B cell (primary cell): ENCODE measurements around the gene EPN2. TPM values are rescaled to one million over a fixed set of nuclear protein-coding genes. Genes with fewer than 3 reads are reported as not detected.

Experiments
- ATAC-seq: fragments of 200-7000 bp; cut with Tn5 transposase; one replicate; pipeline ENCODE4 v1.10.0; 2021; ENCODE audit warnings: low read depth, mild to moderate bottlenecking, moderate number of reproducible peaks, moderate library complexity
- CTCF ChIA-PET: fragments of 350-600 bp; sonication (Branson Sonifier 250); formaldehyde crosslinking; loops from one replicate; lab custom pipeline; 2021; ENCODE audit warnings: antibody characterized with exemption, inconsistent platforms; lab: Charles Lee
- POLR2A ChIA-PET: fragments of 350-600 bp; sonication (Branson Sonifier 250); formaldehyde crosslinking; loops from one replicate; lab custom pipeline; 2021; ENCODE audit warnings: antibody characterized with exemption; lab: Charles Lee
- DNase-seq: peaks from one replicate; pipeline ENCODE4 v3.0.0; 2013
- H2AFZ ChIP-seq: 2 replicates; pipeline ENCODE4 v1.6.1; 2012; ENCODE audit warnings: mild to moderate bottlenecking, low read depth, low read length; ENCODE audit not compliant: insufficient read depth, poor library complexity, severe bottlenecking
- H3K27ac ChIP-seq, 2 donors: 1 replicate in 1 of 2; 2 replicates in 1 of 2; pipeline ENCODE4 v1.5.1; 2012 to 2013; ENCODE audit warnings: low read length in 2 of 2, mild to moderate bottlenecking in 2 of 2, moderate library complexity in 1 of 2
- H3K27me3 ChIP-seq, 4 experiments: fragments of 200-600 bp in 1 of 4; sonication (generic) in 1 of 4; replicated peaks in 1 of 4; 1 replicate in 2 of 4; 2 replicates in 2 of 4; pipeline versions ENCODE4 v1.6.1 to v1.7.0; 2013 to 2016; ENCODE audit warnings: low read length in 3 of 4, mild to moderate bottlenecking in 2 of 4, mixed read lengths in 1 of 4, moderate library complexity in 1 of 4; ENCODE audit not compliant: insufficient read depth in 4 of 4, control insufficient read depth in 3 of 4; ENCODE audit errors: control extremely low read depth in 1 of 4
- H3K36me3 ChIP-seq, 2 experiments: replicated peaks in 1 of 2; 1 replicate in 1 of 2; 2 replicates in 1 of 2; pipeline versions ENCODE4 v1.6.1 to v1.7.1; 2013; ENCODE audit warnings: low read length in 1 of 2; ENCODE audit not compliant: insufficient read depth in 2 of 2, control insufficient read depth in 1 of 2; ENCODE audit errors: control extremely low read depth in 1 of 2, extremely low read depth in 1 of 2
- H3K4me1 ChIP-seq, 2 donors: fragments of 200-600 bp in 1 of 2; sonication (generic) in 1 of 2; 1 replicate in 1 of 2; 2 replicates in 1 of 2; pipeline versions ENCODE4 v1.5.1 to v1.6.1; 2013 to 2017; ENCODE audit warnings: low read length in 2 of 2; ENCODE audit not compliant: control insufficient read depth in 2 of 2, insufficient read depth in 2 of 2
- H3K4me2 ChIP-seq: replicated peaks from 2 replicates; pipeline ENCODE3; 2012; ENCODE audit warnings: mild to moderate bottlenecking, low read depth, low read length; ENCODE audit not compliant: poor library complexity, severe bottlenecking
- H3K4me3 ChIP-seq, 5 experiments: fragments of 200-600 bp in 1 of 5; sonication (generic) in 1 of 5; 1 replicate in 3 of 5; 2 replicates in 2 of 5; pipeline versions ENCODE4 v1.5.1 to v1.7.0; 2011 to 2016; ENCODE audit warnings: low read length in 4 of 5, mild to moderate bottlenecking in 4 of 5, low read depth in 2 of 5, control low read depth in 1 of 5, moderate library complexity in 1 of 5; ENCODE audit not compliant: insufficient read depth in 1 of 5; ENCODE audit errors: control extremely low read depth in 1 of 5, extremely low read depth in 1 of 5
- H3K79me2 ChIP-seq: fragments of 200-600 bp; sonication (generic); one replicate; pipeline ENCODE4 v1.6.0; 2016; ENCODE audit warnings: low read length; ENCODE audit not compliant: control insufficient read depth, insufficient read depth
- H3K9ac ChIP-seq: fragments of 200-600 bp; sonication (generic); 2 replicates; pipeline ENCODE4 v1.6.1; 2017; ENCODE audit warnings: mild to moderate bottlenecking, low read length, moderate library complexity
- H3K9me3 ChIP-seq, 3 donors: one replicate each; pipeline versions ENCODE4 v1.6.1 to v1.7.1; 2013; ENCODE audit warnings: low read length in 2 of 3; ENCODE audit not compliant: control insufficient read depth in 2 of 3, insufficient read depth in 1 of 3; ENCODE audit errors: control extremely low read depth in 1 of 3
- H4K20me1 ChIP-seq: 2 replicates; pipeline ENCODE4 v1.6.0; 2012; ENCODE audit warnings: mild to moderate bottlenecking, low read length; ENCODE audit not compliant: insufficient read depth, control insufficient read depth, poor library complexity, severe bottlenecking
- H3K27ac Mint-ChIP-seq: one replicate; pipeline ENCODE4 v1.8.0; 2021; ENCODE audit warnings: mixed read lengths
- H3K27me3 Mint-ChIP-seq: one replicate; pipeline ENCODE4 v1.8.0; 2021; ENCODE audit warnings: mixed read lengths
- H3K4me1 Mint-ChIP-seq: one replicate; pipeline ENCODE4 v1.8.0; 2021; ENCODE audit warnings: mixed read lengths
- H3K4me3 Mint-ChIP-seq: one replicate; pipeline ENCODE4 v1.8.0; 2021; ENCODE audit warnings: mixed read lengths
- H3K9me3 Mint-ChIP-seq: one replicate; pipeline ENCODE4 v1.8.0; 2022; ENCODE audit warnings: mixed read lengths; ENCODE audit not compliant: insufficient read depth
- CTCF ChIP-seq: fragments of 200-600 bp; IDR thresholded peaks from one replicate; pipeline ENCODE4 v1.8.0; 2022; ENCODE audit warnings: antibody characterized with exemption, mild to moderate bottlenecking
- EZH2 ChIP-seq: IDR thresholded peaks from 2 replicates; pipeline ENCODE4 v1.6.1; 2012; ENCODE audit warnings: borderline replicate concordance, low read depth, mild to moderate bottlenecking, moderate library complexity, low read length; ENCODE audit not compliant: insufficient read depth, poor library complexity, severe bottlenecking
- WGBS: methylation state at CpG from one replicate; pipeline ENCODE4 v1.1.5; 2013; ENCODE audit warnings: missing lambda C conversion rate; ENCODE audit not compliant: insufficient coverage; 5-methylcytosine and 5-hydroxymethylcytosine counted together
- intact Hi-C: fragments of 100-400 bp; cut with micrococcal nuclease; formaldehyde crosslinking; loops from one replicate; pipeline ENCODE4 v1.10.0; 2022
- polyA plus RNA-seq: library from polyadenylated mRNA; depleted of rRNA; stranded (reverse); fragments of >200 nt; gene quantifications from 2 replicates; pipeline ENCODE4 v1.2.3, GENCODE V29; 2012
- total RNA-seq, 2 donors: library from RNA; stranded (reverse); fragments of 120-200 nt in 1 of 2; gene quantifications; 1 replicate in 1 of 2; 2 replicates in 1 of 2; pipeline versions ENCODE4 v1.2.3 to v1.2.4, GENCODE V29; 2013 to 2022

Gene EPN2
- total and polyA plus RNA-seq, 2 donors (not counting 1 experiment from before 2014, with no cell fraction given) = 15.7 to 35.6 TPM

- peaks cover 4 to 10% (median 5%) of the 10 kb centered on the region in 3 donors for H3K9me3 ChIP-seq
- H3K79me2 ChIP-seq = no peaks in the 10 kb centered on the region
- DNase-seq (no peak), ATAC-seq (no peak)
- H2AFZ ChIP-seq = no peak overlapping the region
- H4K20me1 ChIP-seq = no peaks in the 10 kb centered on the region
- 100% methylated on average over 1 of the region's 1 CpG for WGBS
- no peak overlapping the region for H3K4me2 ChIP-seq
- H3K4me1 Mint-ChIP-seq = no peaks in the 10 kb centered on the region
- POLR2A ChIA-PET = no interaction called here
- H3K9me3 Mint-ChIP-seq = peaks cover 3% of the 10 kb centered on the region
- H3K27ac Mint-ChIP-seq = no peak overlapping the region
- no peak for TF ChIP-seq EZH2
- H3K4me1 ChIP-seq = no peaks in the 10 kb centered on the region
- H3K36me3 ChIP-seq = peaks cover 0 to under 1% of the 10 kb centered on the region in 2 experiments
- no peak overlapping the region for H3K4me3 ChIP-seq
- no peak overlapping the region for H3K27ac ChIP-seq
- H3K27me3 ChIP-seq = peaks cover 0 to 10% (median 0%) of the 10 kb centered on the region in 4 experiments
- H3K4me3 Mint-ChIP-seq = no peak overlapping the region
- CTCF ChIA-PET = interaction anchor here (0.7 to 3.8 kb wide), 5 partner anchors 12 to 23 kb away, joined by 3 to 16 read pairs (median 4); no protein-coding TSS in a partner anchor
- H3K9ac ChIP-seq = no peak overlapping the region
- H3K27me3 Mint-ChIP-seq = peaks cover 4% of the 10 kb centered on the region
- intact Hi-C loops = no loop called here
Observed at GRCh38 chr17:19322861-19323260, 85.7 kb downstream of the EPN2 start.

- peaks cover 0 to 2% (median 0%) of the 10 kb centered on the region in 4 experiments for H3K27me3 ChIP-seq
- no peak overlapping the region for H2AFZ ChIP-seq
- no peaks in the 10 kb centered on the region for H3K4me1 ChIP-seq
- no peak overlapping the region for H3K4me3 Mint-ChIP-seq
- TF ChIP-seq EZH2 (no peak), CTCF (no peak)
- H3K27ac ChIP-seq = no peak overlapping the region
- H3K4me1 Mint-ChIP-seq = no peaks in the 10 kb centered on the region
- no peak overlapping the region for H3K4me3 ChIP-seq
- H4K20me1 ChIP-seq = no peaks in the 10 kb centered on the region
- no peaks in the 10 kb centered on the region for H3K79me2 ChIP-seq
- H3K36me3 ChIP-seq = no peaks in the 10 kb centered on the region
- intact Hi-C loops = no loop called here
- H3K4me2 ChIP-seq = no peak overlapping the region
- no peak for DNase-seq
- CTCF ChIA-PET = interaction anchor here (1.6 kb wide), 1 partner anchor 12 kb away, joined by 5 read pairs; no protein-coding TSS in a partner anchor
- H3K9ac ChIP-seq = no peak overlapping the region
- H3K9me3 Mint-ChIP-seq = peaks cover 3% of the 10 kb centered on the region
- H3K9me3 ChIP-seq = peaks cover 4 to 10% (median 5%) of the 10 kb centered on the region in 3 donors
- H3K27ac Mint-ChIP-seq = no peak overlapping the region
- peaks cover 3% of the 10 kb centered on the region for H3K27me3 Mint-ChIP-seq
- POLR2A ChIA-PET = no interaction called here
- no peak for ATAC-seq
Observed at GRCh38 chr17:19325542-19325941, 88.4 kb downstream of the EPN2 start.
